Epidermal melanocyte (primary cell): ENCODE results near the gene MIGA2.

ENCODE experiments used
- DNase-seq: peaks from one replicate; pipeline ENCODE4 v3.0.0; 2011; ENCODE audit warnings: low spot score; ENCODE audit not compliant: insufficient read length

MIGA2 gene

DNA sequence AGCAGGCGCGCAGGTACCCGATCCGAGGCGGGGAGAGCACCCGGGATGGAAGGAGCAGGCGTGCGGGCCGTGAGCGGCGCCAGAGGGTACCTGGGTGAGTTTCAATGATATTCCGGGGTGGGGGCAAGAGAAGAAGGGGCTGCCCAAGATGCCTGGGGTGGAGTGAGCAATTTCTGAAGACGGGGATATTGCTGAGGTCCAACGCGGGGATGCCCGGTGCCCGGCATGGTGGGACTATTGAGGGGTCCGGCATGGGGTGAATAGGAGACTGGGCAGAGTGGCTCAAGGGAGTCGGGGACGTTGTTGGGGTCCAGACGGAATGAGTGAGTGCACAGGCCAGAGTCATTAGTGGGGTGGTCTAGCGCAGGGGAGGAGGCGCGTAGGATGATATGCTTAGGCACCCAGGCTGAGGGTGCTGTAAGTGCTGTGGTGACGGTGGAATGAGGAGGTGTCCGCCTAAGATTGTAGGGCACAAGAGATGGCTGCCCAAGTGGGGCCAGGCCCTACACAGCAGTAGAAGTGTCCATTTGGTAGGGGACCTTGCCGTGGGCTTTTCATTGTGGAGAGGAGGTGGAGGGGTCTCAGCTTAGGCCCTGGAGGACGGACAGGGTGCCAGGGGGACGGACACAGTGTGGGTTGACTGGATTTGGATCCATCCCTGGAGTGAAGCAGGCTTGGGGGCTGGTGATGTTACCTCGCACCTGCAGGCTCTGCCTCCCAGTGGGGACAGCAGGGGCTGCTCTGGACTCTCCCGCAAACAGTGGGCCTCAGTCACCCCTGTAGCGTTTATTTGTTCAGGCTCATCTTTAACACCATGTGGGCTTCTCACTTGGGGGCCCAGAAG, 719 bp downstream of the MIGA2 start:
- no peak for DNase-seq

DNA sequence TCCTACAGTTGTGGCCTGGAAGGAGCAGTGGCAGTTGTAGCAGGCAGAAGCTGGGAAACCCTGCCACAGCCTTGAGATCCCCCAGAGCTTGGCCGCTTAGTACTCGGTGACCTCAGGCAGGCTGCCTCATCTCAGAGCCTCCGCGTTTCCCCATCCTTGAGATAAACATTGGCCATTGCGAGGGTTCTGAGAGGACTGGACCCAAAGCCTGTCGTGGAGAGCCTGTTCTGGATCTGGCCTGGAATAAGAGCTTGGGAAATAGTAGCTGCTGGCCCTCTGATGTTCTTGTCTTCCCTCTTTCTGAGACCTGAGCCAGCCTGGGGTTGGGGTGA, 1.3 kb downstream of the MIGA2 start:
- no peak for DNase-seq

DNA sequence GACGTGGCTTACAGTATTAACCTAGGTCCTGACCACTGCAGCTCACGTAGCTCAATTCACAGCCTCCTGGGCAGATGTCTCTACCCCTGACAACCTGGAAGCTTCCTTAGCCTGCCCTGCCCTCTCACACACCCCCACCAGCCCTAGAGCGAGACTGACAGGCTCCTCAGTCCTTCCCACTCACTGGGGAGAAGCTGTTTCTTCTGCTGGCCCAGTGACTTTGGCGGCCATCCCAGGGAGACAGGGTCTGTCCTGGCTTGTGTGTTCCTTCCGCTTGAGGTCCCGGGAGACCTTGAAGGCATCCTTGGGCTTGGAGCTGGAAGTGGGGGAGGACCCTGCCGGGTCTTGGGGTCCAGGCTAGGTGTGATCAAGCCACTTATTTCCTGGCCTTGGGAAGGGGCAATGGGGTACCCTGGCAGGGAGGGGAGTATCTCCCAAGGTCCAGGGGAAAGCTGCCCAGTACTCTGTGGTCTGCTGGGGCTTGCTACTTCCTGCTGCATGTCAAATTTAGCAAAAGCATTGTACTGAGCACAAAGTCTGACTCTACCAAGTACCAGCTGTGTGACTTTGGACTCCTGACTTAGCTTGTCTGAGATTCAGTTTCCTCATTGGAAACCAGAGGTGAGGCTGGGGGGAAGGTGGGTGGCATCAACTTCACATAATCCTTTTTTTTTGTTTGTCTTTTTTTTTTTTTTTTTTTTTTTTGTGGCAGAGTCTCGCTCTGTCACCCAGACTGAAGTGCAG, 1.9 kb downstream of the MIGA2 start:
- DNase-seq = no peak

DNA sequence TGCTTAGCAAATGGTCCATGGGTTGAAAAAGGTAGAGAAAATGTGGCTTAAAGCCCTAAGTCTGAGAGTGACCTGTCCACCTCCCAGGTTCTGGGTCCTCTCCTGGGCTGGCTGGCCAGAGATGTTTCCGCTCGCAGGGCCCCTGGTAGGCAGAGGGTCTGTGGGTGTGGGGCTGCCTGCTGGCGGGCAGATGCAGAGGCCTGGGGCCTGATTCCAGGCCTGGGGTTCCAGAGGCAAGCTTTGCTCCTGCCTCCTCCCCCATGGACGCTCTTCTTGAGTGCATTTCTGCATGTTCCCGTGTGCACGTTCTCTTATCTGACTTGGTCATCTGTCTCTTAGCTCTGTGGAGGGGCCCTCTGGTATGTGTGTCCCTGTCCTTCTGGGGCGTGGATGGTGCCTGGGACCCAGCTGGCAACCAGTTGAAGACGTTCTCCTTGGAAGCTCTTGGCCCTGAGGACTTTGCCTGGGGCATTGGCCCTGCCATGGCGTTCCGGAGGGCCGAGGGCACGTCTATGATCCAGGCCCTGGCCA, 3.8 kb downstream of the MIGA2 start:
- no peak for DNase-seq

GRCh38 chr9:129042016-129042415, 5.6 kb downstream of the MIGA2 start:
- DNase-seq = no peak

GRCh38 chr9:129052592-129052991, 16.2 kb downstream of the MIGA2 start:
- no peak for DNase-seq

- DNase-seq = no peak
Observed at GRCh38 chr9:129053020-129053419, 16.6 kb downstream of the MIGA2 start.

DNA sequence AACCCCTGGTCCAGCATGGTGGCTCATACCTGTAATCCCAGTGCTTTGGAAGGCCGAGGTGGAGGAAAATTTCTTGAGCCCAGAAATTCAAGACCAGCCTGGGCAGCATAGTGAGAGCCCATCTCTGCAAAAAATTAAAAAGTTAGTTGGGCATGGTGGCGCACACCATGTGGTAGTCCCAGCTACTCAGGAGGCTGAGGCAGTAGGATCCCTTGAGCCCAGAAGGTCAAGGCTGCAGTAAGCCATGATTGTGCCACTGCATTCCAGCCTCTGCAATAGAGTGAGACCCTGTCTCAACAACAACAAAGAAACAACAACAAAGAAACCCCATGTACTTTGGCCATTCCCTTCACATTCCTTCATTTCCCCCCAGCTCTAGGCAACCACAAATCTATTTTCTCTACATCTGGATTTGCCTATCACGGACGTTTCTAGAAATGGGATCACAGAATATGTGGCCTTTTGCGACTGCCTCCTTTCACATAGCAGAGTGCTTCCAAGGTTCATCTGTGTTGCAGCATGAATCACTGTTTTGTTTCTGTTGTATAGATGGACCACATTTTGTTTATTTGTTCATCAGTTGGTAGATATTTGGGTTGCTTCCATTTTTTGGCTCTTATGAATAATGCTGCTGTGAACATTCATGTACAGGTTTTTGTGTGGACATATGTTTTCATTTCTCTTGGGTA, 17.9 kb downstream of the MIGA2 start:
- no peak for DNase-seq

GRCh38 chr9:129058965-129059795, 22.8 kb downstream of the MIGA2 start:
- DNase-seq = no peak

GRCh38 chr9:129059796-129060785, 23.7 kb downstream of the MIGA2 start:
- no peak for DNase-seq

GRCh38 chr9:129060991-129061390, 24.6 kb downstream of the MIGA2 start:
- DNase-seq = no peak

- DNase-seq = no peak
Observed at GRCh38 chr9:129063061-129063460, 26.6 kb downstream of the MIGA2 start.

GRCh38 chr9:129064499-129064908, 28.1 kb downstream of the MIGA2 start:
- DNase-seq = no peak

- no peak for DNase-seq
Observed at GRCh38 chr9:129068110-129068509, 31.7 kb downstream of the MIGA2 start.

DNA sequence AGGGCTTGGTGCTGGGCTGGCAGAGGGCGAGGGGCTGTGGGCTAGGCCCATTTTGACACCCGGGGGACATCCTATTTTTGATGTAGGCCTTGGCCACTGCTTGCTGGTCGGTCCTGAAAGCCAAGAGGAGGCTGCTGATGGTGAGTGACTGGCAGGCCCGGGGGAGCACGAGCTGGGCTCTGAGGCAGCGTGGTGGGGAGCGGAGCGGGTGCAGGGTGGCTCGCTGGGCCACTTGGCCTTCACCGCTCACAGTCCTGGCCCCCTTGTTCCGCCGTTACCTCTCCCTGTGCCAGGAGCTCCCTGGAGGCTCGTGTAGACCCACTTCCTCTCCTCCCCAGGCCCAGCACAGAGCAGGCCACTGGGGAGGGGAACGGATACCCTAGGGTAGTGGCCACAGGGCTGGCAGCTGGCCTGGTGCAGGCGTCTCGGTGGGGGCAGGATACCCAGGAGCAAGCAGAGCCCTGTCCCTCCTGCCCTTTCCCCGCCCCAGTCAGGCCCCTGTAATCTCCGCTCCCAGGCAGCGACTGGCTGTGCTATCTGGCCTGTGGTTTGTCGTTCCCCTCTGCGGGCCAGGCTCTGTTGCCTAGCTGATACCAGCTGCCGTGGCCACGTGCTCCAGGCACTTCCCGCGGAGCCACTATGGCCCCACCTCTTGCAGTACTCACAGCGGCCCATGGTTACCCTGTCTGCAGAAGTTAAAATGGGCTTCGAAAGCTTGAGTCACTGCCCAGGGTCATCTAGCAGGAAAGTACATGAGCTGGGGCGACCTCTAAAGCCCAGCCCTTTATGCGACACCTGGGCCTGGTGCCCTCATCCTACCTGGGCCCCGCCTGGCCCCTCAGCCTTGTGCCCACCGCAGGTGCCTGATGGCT, 32.8 kb downstream of the MIGA2 start:
- DNase-seq = no peak

DNA sequence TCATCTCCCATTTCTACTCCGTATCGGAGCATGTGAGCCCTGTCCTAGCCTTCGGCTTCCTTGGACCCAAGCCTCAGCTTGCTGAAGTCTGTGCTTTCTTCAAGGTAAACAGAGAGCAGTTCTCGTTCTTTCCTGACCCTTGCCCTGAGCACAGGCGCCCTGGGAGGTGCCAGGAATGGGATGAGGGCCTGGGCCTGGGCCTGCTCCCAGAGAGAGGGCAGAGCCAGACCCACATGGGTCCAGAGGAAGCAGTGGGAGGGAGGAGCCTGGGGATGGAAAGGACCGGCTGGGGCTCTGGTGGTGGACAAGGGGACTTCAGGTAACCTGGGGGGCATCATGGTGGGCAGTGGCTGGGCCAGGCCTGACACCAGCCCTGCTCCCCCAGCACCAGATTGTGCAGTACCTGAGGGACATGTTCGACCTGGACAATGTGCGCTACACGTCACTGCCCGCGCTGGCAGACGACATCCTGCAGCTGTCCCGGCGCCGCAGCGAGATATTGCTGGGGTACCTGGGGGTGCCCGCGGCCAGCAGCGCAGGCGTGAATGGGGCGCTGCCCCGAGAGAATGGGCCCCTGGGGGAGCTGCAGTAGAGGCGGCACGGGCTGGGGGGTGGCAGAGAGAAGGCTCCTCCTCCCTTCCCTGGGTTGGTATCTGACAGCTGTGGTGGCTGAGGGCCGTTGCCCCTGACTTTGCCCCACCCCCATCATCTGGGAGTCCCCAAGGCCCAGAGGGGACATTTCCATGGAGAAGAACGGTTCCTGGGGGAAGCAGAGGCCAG, 33.6 kb downstream of the MIGA2 start:
- DNase-seq = no peak

DNA sequence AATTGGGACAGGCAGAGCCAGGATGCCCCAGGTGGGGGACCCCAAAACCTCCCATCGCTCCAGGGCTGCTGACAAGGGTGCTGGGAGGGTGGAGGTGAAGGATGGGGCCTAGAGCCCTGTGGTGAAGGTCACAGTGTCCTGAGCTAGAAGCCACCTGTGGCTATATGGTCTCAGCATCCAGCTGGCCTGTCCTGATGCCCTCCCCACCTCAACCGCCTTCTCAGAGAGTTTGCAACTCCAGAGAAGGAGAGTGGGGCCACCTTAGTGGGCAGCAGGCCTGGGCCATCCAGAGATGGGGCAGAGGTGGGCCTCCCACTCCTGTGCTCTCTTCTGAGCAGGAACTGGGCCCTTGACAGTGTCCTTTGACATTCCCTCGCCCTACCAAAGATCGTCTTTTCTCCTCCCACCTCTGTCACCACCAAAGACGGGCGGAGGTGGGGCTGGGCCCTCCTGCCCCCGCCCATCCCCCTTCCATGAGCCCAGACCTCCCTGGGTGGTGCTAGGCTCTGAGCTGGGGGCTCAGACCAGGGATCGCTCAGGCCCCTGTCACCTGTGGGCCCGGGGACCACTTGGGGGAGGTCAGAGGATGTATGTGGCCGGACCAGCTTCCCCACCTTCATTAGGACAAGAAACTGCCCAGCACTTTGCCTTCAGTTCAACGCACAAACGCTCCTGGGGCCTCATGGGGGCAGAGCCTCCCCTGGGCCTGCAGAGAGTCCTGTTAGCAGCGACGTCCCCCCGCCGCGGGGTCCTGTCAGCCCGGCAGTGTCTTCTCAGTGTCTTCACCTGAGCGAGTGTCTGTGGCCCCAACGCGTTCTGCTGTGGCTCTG, 34.5 kb downstream of the MIGA2 start:
- no peak for DNase-seq
